ENCODE measurements around the gene ASPN.
"Not testable (repeated sequence)": the region's sequence is repeated elsewhere in the genome, so short reads cannot be mapped to it uniquely, and the experiment has no call there.

Gene ASPN

GRCh38 chr9:92411157-92411556 is 71.1 kb downstream of the ASPN start:
- not testable (repeated sequence) for DNase-seq (ENCODE audit: low read depth)

- no peak for DNase-seq (ENCODE audit: low read depth)
Measured at GRCh38 chr9:92408747-92409478, 73.4 kb downstream of the ASPN start.

GRCh38 chr9:92407818-92408217 is 74.5 kb downstream of the ASPN start:
- DNase-seq (ENCODE audit: low read depth) = no peak

- DNase-seq (ENCODE audit: low read depth) = peak; percentile 3
Measured at GRCh38 chr9:92406477-92406876, 75.8 kb downstream of the ASPN start.

Data from activated T-cell treated with anti-CD3 and anti-CD28 coated beads for 24 hours (primary cell).